ENCODE measurements around the gene LRRN4CL. TPM values are rescaled to one million over a fixed set of nuclear protein-coding genes. Genes with fewer than 3 reads are reported as not detected.

Gene LRRN4CL
- total RNA-seq, 1 experiment from 2014 or later, result 0.42 TPM

GRCh38 chr11:62666259-62666926, 22.9 kb downstream of the LRRN4CL start:
- CTCF ChIA-PET, result interaction anchor here (0.6 to 1.9 kb wide), 7 partner anchors 9 to 1238 kb away, joined by 3 to 13 read pairs (median 3); no protein-coding TSS in a partner anchor
- TF ChIP-seq CTCF (IDR thresholded peaks at IDR 0.05; ENCODE audit: unreplicated experiment), result no peak
- POLR2A ChIA-PET, result interaction anchor here (0.6 to 10.6 kb wide), 37 partner anchors 7 to 1749 kb away, joined by 3 to 222 read pairs (median 7); partner anchors contain the start of genes B3GAT3, EEF1G, GANAB and HNRNPUL2
- peak overlapping the region; percentile 98 for H3K4me3 Mint-ChIP-seq (ENCODE audit: unreplicated experiment)
- intact Hi-C loops (cut with micrococcal nuclease), result no loop called here
- peaks cover 70% of the 10 kb centered on the region for H3K36me3 Mint-ChIP-seq (ENCODE audit: insufficient read depth, unreplicated experiment)
- H3K27me3 Mint-ChIP-seq (ENCODE audit: insufficient read depth, unreplicated experiment), result no peaks in the 10 kb centered on the region
- peak overlapping the region; percentile 91 for H3K27ac Mint-ChIP-seq (ENCODE audit: low read depth, unreplicated experiment)
- no peaks in the 10 kb centered on the region for H3K9me3 Mint-ChIP-seq (ENCODE audit: unreplicated experiment)
- BruUV-seq (replicated peaks), result no TSS peak
- peaks cover 5% of the 10 kb centered on the region for H3K4me1 Mint-ChIP-seq (ENCODE audit: insufficient read depth, unreplicated experiment)
- peak; percentile 16 for DNase-seq (ENCODE audit: unreplicated experiment)

GRCh38 chr11:62665599-62666258, 23.6 kb downstream of the LRRN4CL start:
- H3K27ac Mint-ChIP-seq (ENCODE audit: low read depth, unreplicated experiment), result peak overlapping the region; percentile 91
- TF ChIP-seq CTCF (IDR thresholded peaks at IDR 0.05; ENCODE audit: unreplicated experiment), result no peak
- CTCF ChIA-PET, result interaction anchor here (0.7 to 1.4 kb wide), 9 partner anchors 10 to 273 kb away, joined by 3 to 7 read pairs (median 3); no protein-coding TSS in a partner anchor
- POLR2A ChIA-PET, result interaction anchor here (0.7 to 10.6 kb wide), 54 partner anchors 8 to 1749 kb away, joined by 3 to 222 read pairs (median 6); partner anchors contain the start of genes AHNAK, B3GAT3, EEF1G and EML3
- H3K4me1 Mint-ChIP-seq (ENCODE audit: insufficient read depth, unreplicated experiment), result peaks cover 5% of the 10 kb centered on the region
- no peaks in the 10 kb centered on the region for H3K9me3 Mint-ChIP-seq (ENCODE audit: unreplicated experiment)
- peak overlapping the region; percentile 98 for H3K4me3 Mint-ChIP-seq (ENCODE audit: unreplicated experiment)
- H3K36me3 Mint-ChIP-seq (ENCODE audit: insufficient read depth, unreplicated experiment), result peaks cover 74% of the 10 kb centered on the region
- no TSS peak for BruUV-seq (replicated peaks)
- DNase-seq (ENCODE audit: unreplicated experiment), result peak; percentile 41
- intact Hi-C loops (cut with micrococcal nuclease), result loop anchor here (1.0 kb wide), 1 partner anchor 12 kb away; the partner anchor contains the start of gene INTS5
- H3K27me3 Mint-ChIP-seq (ENCODE audit: insufficient read depth, unreplicated experiment), result no peaks in the 10 kb centered on the region

- ChIA-PET CTCF (interaction anchor here (0.6 to 1.4 kb wide), 12 partner anchors 10 to 272 kb away, joined by 3 to 7 read pairs (median 3); no protein-coding TSS in a partner anchor), POLR2A (interaction anchor here (0.8 to 10.6 kb wide), 55 partner anchors 9 to 1273 kb away, joined by 3 to 222 read pairs (median 6); partner anchors contain the start of genes AHNAK, B3GAT3, EEF1G and EML3)
- no peaks in the 10 kb centered on the region for H3K27me3 Mint-ChIP-seq (ENCODE audit: insufficient read depth, unreplicated experiment)
- peak; percentile 92 for DNase-seq (ENCODE audit: unreplicated experiment)
- H3K36me3 Mint-ChIP-seq (ENCODE audit: insufficient read depth, unreplicated experiment), result peaks cover 76% of the 10 kb centered on the region
- H3K4me3 Mint-ChIP-seq (ENCODE audit: unreplicated experiment), result peak within 1 kb of the TSS; percentile 98
- H3K4me1 Mint-ChIP-seq (ENCODE audit: insufficient read depth, unreplicated experiment), result peaks cover 5% of the 10 kb centered on the region
- H3K27ac Mint-ChIP-seq (ENCODE audit: low read depth, unreplicated experiment), result peak within 1 kb of the TSS; percentile 91
- no peaks in the 10 kb centered on the region for H3K9me3 Mint-ChIP-seq (ENCODE audit: unreplicated experiment)
- TF ChIP-seq CTCF (IDR thresholded peaks at IDR 0.05; ENCODE audit: unreplicated experiment), result no peak
- TSS peak; percentile 87 for BruUV-seq (replicated peaks)
- intact Hi-C loops (cut with micrococcal nuclease), result loop anchor here (1.0 kb wide), 1 partner anchor 12 kb away; the partner anchor contains the start of gene INTS5
Measured at GRCh38 chr11:62665075-62665598, 24.2 kb downstream of the LRRN4CL start, which contains the start of the genes C11orf98 and CSKMT. TSS of gene C11orf98 (minus strand) at chr11:62665210. CDS start at chr11:62665169, 41 bp downstream. TSS of gene CSKMT (plus strand) at chr11:62665312. CDS start at chr11:62665880, 568 bp downstream.

Measured in MCF 10A (cell line).